GM06990 (cell line): Measurements from ENCODE around the gene AVP.

ENCODE experiments used
- DNase-seq: peaks from one replicate; pipeline ENCODE4 v3.0.0-alpha.2; 2011; ENCODE audit not compliant: insufficient read length; ENCODE audit errors: extremely low read depth
- H3K27me3 ChIP-seq: replicated peaks from 2 replicates; pipeline ENCODE4 v1.6.0; 2011; ENCODE audit warnings: low read length; ENCODE audit not compliant: control insufficient read depth, insufficient read depth
- H3K36me3 ChIP-seq: 2 replicates; pipeline ENCODE4 v1.5.1; 2011; ENCODE audit warnings: low read length; ENCODE audit not compliant: control insufficient read depth, insufficient read depth
- H3K4me3 ChIP-seq: replicated peaks from 2 replicates; pipeline ENCODE4 v1.5.1; 2011; ENCODE audit warnings: low read depth, mild to moderate bottlenecking, control low read depth, low read length
- TF ChIP-seq, protein P1 (sequence below): IDR thresholded peaks from 2 replicates; pipeline ENCODE4 v1.5.1; 2011; ENCODE audit warnings: low read length, control low read depth, mild to moderate bottlenecking, inconsistent platforms; ENCODE audit not compliant: insufficient read depth, poor library complexity, severe bottlenecking

Gene AVP

DNA sequence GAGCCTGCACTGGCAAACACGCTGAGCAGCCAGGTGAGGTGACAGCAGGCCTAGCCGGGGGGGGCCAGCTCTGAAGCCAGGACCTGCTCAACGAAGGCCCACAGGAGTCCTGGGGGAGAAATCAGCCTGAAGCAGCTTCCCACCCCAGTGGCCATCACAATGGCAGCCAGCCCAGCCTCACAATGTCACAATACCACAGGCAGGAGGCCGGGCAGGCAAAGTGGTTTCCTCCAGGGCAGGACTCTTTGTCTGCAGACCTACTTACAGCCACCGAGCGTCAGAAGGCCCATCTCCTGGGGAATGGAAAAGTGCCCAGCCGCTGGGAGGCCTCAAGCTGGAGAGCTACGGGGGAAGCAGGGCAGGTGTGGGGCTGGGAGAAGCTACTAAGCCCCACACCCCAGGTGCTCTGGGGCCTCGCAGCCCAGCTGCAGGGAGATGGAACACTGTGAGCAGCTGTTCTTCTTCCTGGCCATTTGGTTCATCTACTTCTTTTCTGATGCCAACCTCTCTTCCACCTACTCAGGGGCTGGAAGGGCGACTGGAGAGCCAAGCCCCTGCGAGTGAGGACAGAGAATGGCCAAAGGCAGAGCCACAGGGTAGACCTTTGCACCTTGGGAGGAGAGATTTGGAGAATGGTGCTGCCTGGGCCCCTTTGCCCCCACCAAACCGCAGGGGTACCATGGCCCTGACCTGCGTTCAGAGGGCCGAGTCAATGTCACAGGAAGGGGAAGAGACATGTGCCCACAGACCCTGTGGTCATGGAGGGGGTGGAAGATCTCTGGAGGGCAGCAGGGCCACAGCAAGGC, 22.3 kb upstream of the AVP start:
- no peaks in the 10 kb centered on the region; the same call in none of the 2 replicates for H3K36me3 ChIP-seq
- no peak overlapping the region for H3K4me3 ChIP-seq
- H3K27me3 ChIP-seq, result no peaks in the 10 kb centered on the region
- TF ChIP-seq, protein P1, sequence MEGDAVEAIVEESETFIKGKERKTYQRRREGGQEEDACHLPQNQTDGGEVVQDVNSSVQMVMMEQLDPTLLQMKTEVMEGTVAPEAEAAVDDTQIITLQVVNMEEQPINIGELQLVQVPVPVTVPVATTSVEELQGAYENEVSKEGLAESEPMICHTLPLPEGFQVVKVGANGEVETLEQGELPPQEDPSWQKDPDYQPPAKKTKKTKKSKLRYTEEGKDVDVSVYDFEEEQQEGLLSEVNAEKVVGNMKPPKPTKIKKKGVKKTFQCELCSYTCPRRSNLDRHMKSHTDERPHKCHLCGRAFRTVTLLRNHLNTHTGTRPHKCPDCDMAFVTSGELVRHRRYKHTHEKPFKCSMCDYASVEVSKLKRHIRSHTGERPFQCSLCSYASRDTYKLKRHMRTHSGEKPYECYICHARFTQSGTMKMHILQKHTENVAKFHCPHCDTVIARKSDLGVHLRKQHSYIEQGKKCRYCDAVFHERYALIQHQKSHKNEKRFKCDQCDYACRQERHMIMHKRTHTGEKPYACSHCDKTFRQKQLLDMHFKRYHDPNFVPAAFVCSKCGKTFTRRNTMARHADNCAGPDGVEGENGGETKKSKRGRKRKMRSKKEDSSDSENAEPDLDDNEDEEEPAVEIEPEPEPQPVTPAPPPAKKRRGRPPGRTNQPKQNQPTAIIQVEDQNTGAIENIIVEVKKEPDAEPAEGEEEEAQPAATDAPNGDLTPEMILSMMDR, result no peak
- DNase-seq, result no peak

DNA sequence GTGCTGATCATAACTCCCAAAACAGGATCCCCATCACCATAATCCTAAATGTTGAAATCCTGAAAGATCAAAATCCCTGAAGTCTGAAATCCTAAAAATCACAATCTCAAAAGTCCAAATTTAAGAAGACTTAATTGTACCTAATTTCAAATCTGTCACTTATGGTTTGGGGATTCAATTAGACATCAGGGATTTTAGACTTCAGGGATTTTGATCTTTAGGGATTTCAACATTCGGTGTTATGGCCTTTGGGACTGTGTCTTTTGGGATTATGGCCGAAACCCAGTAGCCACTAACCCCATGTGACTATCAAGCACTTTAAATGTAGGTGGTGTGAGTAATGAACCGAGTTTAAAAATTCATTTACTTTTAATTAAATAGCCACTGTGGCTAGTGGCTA, 21.7 kb upstream of the AVP start:
- TF ChIP-seq, protein P1, result no peak
- Histone ChIP-seq H3K4me3 (no peak overlapping the region), H3K27me3 (no peaks in the 10 kb centered on the region), H3K36me3 (no peaks in the 10 kb centered on the region; the same call in none of the 2 replicates)
- no peak for DNase-seq

DNA sequence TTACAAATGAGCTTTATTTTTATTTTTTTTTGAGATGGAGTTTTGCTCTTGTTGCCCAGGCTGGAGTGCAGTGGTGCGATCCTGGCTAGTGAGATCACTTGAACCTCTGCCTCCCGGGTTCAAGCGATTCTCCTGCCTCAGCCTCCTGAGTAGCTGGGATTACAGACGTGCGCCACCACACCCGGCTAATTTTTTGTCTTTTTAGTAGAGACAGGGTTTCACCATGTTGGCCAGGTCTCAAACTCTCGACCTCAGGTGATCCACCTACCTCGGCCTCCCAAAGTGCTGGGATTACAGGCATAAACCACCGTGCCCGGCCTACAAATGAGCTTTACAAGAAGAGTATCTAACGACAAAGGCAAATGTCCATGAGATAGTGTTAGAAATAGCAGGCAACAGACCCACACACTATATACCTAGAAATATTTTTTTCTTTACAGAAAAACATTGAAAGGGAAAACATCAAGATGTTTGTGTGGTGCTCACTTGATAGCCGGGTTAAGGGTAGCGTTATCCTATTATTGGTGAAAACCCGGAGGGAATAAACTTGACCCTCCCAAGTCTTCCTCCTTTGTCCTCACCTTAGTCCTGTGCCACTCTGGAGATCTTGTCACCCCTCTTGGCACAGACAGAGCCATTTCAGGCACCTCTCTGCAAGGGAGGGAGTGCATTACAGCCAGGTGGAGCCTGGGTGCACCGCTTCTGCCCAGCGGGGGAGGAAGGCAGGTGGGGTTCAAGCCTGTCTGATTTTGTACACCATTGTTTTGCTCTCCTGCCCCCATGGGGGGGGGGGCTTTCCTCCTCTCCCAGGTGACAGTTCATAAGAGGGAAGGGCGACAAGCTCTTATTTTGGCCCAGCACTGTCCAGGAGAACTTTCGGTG, 21.0 kb upstream of the AVP start:
- H3K4me3 ChIP-seq, result no peak overlapping the region
- TF ChIP-seq, protein P1, result no peak
- DNase-seq, result no peak
- H3K36me3 ChIP-seq, result no peaks in the 10 kb centered on the region; the same call in none of the 2 replicates
- H3K27me3 ChIP-seq, result no peaks in the 10 kb centered on the region

DNA sequence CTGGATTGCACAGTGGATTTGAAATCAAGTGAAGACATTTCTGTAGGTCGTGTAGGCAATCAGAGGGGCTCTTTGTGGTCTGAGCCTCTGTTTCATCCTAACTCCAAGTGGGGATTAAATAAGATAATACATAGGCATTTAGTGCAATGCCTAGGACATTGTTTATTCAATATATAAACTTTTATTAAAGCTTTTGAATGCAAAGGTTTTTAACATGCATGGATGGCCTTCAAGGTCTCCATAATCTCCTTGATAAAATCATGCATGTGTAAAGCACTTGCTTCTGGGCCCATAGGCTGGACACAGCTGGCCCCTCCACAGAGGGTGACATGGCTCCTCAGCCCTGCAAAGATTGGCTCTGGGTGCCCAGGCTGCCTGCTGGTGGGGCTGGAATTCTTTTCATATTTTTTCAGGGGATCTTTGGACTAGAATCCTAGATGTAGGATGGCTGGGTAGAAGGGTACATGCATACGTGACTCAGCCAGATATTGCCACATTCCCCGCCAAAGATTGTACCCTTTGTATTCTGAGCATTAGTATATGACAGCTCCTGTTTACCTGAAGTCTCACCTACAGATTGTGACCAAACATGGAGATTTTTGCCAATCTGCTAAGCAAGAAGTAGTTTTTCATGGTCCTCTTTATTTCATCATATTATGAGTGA, 19.0 kb upstream of the AVP start:
- H3K36me3 ChIP-seq, result no peaks in the 10 kb centered on the region; the same call in 1 of the 2 replicates
- no peak overlapping the region for H3K4me3 ChIP-seq
- TF ChIP-seq, protein P1, result no peak
- DNase-seq, result no peak
- no peaks in the 10 kb centered on the region for H3K27me3 ChIP-seq

DNA sequence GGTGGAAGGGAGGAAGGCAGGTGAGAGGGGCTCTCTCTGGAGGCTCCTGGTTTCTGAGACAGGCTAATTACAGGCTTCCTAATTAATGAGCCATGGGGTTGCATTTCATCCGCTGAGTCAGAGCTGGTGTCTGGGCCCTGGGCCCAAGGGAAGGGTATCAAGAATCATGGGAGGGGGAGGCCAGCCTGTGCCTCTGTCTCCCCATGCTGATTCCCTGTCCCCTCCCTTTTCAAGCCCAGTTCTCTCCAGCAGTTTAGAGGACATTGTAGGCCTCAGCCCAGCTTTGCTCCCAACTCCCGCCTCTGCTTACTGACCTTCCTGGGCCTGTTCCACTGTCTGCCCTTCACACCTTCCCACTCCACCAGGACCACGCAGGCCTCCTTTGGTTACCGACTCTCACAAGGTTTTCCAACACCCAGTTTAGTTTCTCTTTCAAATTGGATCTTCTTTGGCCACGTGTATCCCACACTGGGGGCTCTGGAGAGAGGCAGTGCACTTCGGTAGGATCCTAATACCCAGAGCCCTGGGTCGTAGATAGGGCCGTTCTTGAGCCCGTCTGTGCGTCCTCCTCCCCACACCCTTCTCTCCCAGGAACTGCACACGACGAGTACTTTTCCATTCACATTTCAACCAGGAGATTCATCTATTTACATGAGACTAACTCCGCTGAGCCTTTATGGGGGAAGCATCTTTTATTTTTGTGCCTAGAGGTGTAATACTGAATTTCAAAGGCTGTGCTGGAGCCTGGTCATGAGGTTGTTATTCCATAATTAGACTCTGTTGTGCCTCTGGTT, 18.2 kb upstream of the AVP start:
- TF ChIP-seq, protein P1, result no peak
- Histone ChIP-seq H3K27me3 (no peaks in the 10 kb centered on the region), H3K36me3 (no peaks in the 10 kb centered on the region), H3K4me3 (no peak overlapping the region)
- no peak for DNase-seq
